Loucy (cell line): Measurements from ENCODE around the gene PLCL1.

ENCODE experiments used
- H2AFZ ChIP-seq: fragments of 200-600 bp; sonication (generic); 2 replicates; pipeline ENCODE4 v1.6.0; 2016; ENCODE audit warnings: antibody characterized with exemption, mild to moderate bottlenecking, low read length, moderate library complexity
- H3F3A ChIP-seq: fragments of 200-600 bp; 2 replicates; pipeline ENCODE4 v1.6.0; 2016; ENCODE audit warnings: antibody characterized with exemption, low read depth, mild to moderate bottlenecking
- H3K27me3 ChIP-seq: fragments of 200-600 bp; sonication (generic); 2 replicates; pipeline ENCODE4 v1.6.1; 2014; ENCODE audit warnings: low read length, mild to moderate bottlenecking; ENCODE audit not compliant: insufficient read depth, poor library complexity, severe bottlenecking
- H3K36me3 ChIP-seq: fragments of 200-600 bp; sonication (generic); 2 replicates; pipeline ENCODE4 v1.6.1; 2016; ENCODE audit warnings: low read length; ENCODE audit not compliant: insufficient read depth
- H3K4me1 ChIP-seq: fragments of 200-600 bp; sonication (generic); 2 replicates; pipeline ENCODE4 v1.5.1; 2014; ENCODE audit warnings: low read length, mild to moderate bottlenecking; ENCODE audit not compliant: insufficient read depth, poor library complexity, severe bottlenecking
- H3K4me2 ChIP-seq: fragments of 200-600 bp; sonication (generic); 2 replicates; pipeline ENCODE4 v1.6.0; 2014; ENCODE audit warnings: antibody characterized with exemption, low read length, low read depth, mild to moderate bottlenecking; ENCODE audit not compliant: poor library complexity, severe bottlenecking
- H3K4me3 ChIP-seq: fragments of 200-600 bp; sonication (generic); 2 replicates; pipeline ENCODE4 v1.5.1; 2014; ENCODE audit warnings: low read length, mild to moderate bottlenecking, mixed read lengths; ENCODE audit not compliant: poor library complexity, severe bottlenecking
- H3K79me2 ChIP-seq: fragments of 200-600 bp; sonication (generic); 2 replicates; pipeline ENCODE4 v1.6.1; 2014; ENCODE audit warnings: low read length; ENCODE audit not compliant: insufficient read depth
- H3K9ac ChIP-seq: fragments of 200-600 bp; sonication (generic); 2 replicates; pipeline ENCODE4 v1.6.0; 2014; ENCODE audit warnings: mild to moderate bottlenecking, low read depth, low read length, moderate library complexity; ENCODE audit not compliant: poor library complexity, severe bottlenecking
- H3K9me2 ChIP-seq: fragments of 200-600 bp; sonication (generic); replicated peaks from 2 replicates; pipeline ENCODE4 v1.6.1; 2016; ENCODE audit warnings: low read depth, low read length, mixed read lengths
- H3K9me3 ChIP-seq: fragments of 200-600 bp; sonication (generic); 2 replicates; pipeline ENCODE4 v1.6.1; 2014; ENCODE audit warnings: mild to moderate bottlenecking, antibody characterized with exemption, low read length, low read depth; ENCODE audit not compliant: insufficient read depth
- H4K20me1 ChIP-seq: fragments of 200-600 bp; sonication (generic); 2 replicates; pipeline ENCODE4 v1.6.0; 2014; ENCODE audit warnings: antibody characterized with exemption, low read length, mild to moderate bottlenecking; ENCODE audit not compliant: insufficient read depth, poor library complexity, severe bottlenecking
- CTCF ChIP-seq: fragments of 200-600 bp; sonication (generic); conservative IDR thresholded peaks from 2 replicates; pipeline ENCODE4 v1.5.1; 2014; ENCODE audit warnings: mild to moderate bottlenecking, antibody characterized with exemption, low read length
- EZH2phosphoT487 ChIP-seq: fragments of 200-600 bp; IDR thresholded peaks from 2 replicates; pipeline ENCODE4 v1.6.1; 2018; ENCODE audit warnings: antibody characterized with exemption, mild to moderate bottlenecking, moderate library complexity, borderline replicate concordance

PLCL1 gene

GRCh38 chr2:197793456-197793855 lies 10.9 kb upstream of the PLCL1 start:
- no peak overlapping the region for H2AFZ ChIP-seq
- no peaks in the 10 kb centered on the region for H3K4me1 ChIP-seq
- H3K9me3 ChIP-seq, result no peaks in the 10 kb centered on the region
- H3K4me2 ChIP-seq, result no peak overlapping the region
- no peak for TF ChIP-seq CTCF
- no peak for TF ChIP-seq EZH2phosphoT487
- H3K79me2 ChIP-seq, result no peaks in the 10 kb centered on the region
- no peaks in the 10 kb centered on the region for H4K20me1 ChIP-seq
- H3K9me2 ChIP-seq, result no peaks in the 10 kb centered on the region
- no peak overlapping the region for H3K4me3 ChIP-seq
- H3K9ac ChIP-seq, result no peak overlapping the region
- H3K27me3 ChIP-seq, result no peaks in the 10 kb centered on the region
- H3F3A ChIP-seq, result no peaks in the 10 kb centered on the region
- no peaks in the 10 kb centered on the region for H3K36me3 ChIP-seq

GRCh38 chr2:197795277-197795676 lies 9.1 kb upstream of the PLCL1 start:
- Histone ChIP-seq H3K9me3 (no peaks in the 10 kb centered on the region), H3K9ac (no peak overlapping the region), H4K20me1 (no peaks in the 10 kb centered on the region), H3K27me3 (no peaks in the 10 kb centered on the region), H3K4me2 (no peak overlapping the region), H3K36me3 (no peaks in the 10 kb centered on the region), H3K79me2 (no peaks in the 10 kb centered on the region), H3K4me1 (no peaks in the 10 kb centered on the region), H3K9me2 (no peaks in the 10 kb centered on the region), H2AFZ (no peak overlapping the region), H3F3A (no peaks in the 10 kb centered on the region), H3K4me3 (no peak overlapping the region)
- TF ChIP-seq EZH2phosphoT487 (no peak), CTCF (no peak)

- Histone ChIP-seq H3K36me3 (no peaks in the 10 kb centered on the region), H3K27me3 (no peaks in the 10 kb centered on the region), H3K4me2 (no peak overlapping the region), H3F3A (no peaks in the 10 kb centered on the region), H3K4me1 (peaks cover 2% of the 10 kb centered on the region), H4K20me1 (no peaks in the 10 kb centered on the region), H3K9me3 (no peaks in the 10 kb centered on the region), H3K79me2 (no peaks in the 10 kb centered on the region), H2AFZ (no peak overlapping the region), H3K9me2 (no peaks in the 10 kb centered on the region), H3K9ac (no peak overlapping the region), H3K4me3 (no peak overlapping the region)
- no peak for TF ChIP-seq CTCF
- no peak for TF ChIP-seq EZH2phosphoT487
Measured at GRCh38 chr2:197798187-197798586, 6.2 kb upstream of the PLCL1 start.
